Measurements from ENCODE around the gene GLI3.

The GLI3 gene

DNA sequence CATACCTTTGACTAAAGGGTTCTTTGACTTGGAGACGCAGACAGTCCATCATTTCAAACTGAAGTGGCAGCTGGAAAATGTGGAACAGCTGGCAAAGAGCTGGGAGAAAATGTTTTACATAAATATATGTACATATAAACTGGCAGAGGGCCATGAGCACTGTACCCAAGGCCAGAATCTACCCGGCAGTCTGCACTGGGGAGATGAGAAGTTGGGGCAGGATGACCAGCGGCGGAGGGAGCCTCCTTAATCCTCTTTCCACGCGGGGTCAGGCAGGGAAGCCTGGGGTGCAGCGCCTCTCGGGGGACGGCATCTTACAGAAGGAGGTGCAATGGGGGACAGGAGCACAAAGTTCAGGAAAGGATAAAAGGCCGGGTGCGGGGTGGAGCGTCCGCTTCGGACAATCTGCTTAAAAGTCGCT is 1.3 kb downstream of the GLI3 start:
- no peak for DNase-seq

GRCh38 chr7:42234736-42235135 is 2.3 kb downstream of the GLI3 start:
- DNase-seq = no peak

GRCh38 chr7:42233695-42234331 is 3.2 kb downstream of the GLI3 start:
- DNase-seq = no peak

DNA sequence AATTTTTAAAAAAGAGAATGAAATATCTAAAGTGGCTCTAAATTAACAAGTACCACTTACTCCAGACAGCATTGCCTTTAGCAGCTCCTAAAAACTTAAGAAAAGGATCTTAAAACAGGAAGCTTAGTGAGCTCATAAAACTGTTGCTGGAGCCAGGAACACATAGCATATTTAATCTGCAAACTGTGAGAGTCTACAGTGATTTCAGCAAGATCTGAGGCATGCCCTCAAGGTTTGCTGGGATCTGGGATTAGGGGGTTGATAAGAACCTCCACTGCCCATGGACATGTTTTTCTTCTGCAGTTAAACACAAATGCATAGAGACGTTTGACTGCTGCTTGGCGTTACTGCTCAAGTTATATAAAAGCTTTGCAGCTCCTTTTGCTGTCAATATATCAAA is 3.8 kb downstream of the GLI3 start:
- no peak for DNase-seq

DNA sequence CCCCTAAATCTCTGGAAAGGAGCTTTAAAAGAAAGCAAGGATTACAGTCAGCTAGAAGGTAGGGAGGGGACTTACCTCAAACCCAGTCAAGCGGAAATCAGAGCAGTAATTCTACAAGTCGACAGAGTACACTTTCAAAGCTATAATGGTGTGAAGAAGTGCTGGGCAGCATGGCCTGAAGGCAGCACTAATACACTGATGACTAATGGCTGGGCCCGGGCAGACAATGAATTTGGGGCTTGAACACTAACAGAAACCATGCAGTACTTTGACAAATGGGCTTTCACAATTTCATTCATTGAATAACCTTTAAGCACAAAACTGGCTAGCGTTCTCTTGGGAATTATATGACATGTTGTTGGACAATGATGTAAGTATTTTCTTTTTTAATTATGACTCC is 4.7 kb downstream of the GLI3 start:
- no peak for DNase-seq

DNA sequence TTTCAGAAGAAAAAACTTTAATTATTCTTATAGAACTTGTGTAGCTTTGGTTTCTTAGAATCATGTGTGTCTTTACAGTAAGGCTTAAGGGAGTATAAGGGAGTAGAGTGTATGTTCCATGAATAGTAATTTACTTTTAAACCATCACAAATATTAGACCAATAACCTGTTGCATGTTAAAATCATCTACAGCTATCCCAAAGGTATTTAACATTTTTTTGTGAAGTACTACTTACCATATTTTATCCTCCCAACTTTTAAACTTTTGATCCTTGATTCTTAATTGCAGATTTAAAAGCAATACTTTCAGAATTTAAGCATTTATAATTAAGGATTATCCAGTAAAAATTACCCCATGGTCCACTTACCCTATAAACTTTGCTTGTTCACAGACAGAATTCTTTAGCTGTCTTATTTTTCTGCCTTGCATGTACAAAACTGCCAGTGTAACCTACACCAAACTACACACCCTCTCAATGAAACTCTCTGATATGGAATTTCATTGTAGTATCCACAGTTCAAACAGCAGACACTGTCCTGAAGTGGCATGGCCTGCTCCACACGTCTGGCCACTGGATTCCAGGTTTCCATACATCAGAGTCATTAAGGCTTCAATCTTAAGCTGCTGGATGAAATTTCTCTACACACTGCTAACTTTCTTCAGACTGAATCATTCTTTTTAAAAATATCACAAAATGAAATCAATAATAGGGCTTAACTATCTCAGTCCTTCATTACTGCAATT is 5.8 kb downstream of the GLI3 start:
- no peak for DNase-seq

GRCh38 chr7:42227936-42228591 is 8.9 kb downstream of the GLI3 start:
- no peak for DNase-seq

DNA sequence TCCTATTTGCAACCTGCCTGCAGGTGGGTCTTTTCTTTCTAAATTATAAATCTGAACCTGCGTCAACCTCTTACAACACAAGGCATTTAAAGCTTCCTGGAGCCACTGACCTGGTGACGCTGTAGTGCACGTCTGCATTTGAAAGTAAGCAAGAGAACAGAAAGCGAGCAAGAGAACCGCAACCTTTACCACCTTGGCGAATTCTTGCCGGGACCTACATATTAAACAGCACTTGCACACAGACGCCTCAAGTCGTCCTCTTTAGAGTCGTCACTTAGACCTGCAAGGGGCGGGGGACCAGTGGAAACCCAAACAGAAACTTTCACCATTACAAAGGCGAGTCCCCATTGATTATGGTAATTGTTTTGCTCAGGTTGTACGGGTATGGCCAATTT is 9.5 kb downstream of the GLI3 start:
- no peak for DNase-seq

GRCh38 chr7:42227021-42227420 is 10.0 kb downstream of the GLI3 start:
- no peak for DNase-seq

DNA sequence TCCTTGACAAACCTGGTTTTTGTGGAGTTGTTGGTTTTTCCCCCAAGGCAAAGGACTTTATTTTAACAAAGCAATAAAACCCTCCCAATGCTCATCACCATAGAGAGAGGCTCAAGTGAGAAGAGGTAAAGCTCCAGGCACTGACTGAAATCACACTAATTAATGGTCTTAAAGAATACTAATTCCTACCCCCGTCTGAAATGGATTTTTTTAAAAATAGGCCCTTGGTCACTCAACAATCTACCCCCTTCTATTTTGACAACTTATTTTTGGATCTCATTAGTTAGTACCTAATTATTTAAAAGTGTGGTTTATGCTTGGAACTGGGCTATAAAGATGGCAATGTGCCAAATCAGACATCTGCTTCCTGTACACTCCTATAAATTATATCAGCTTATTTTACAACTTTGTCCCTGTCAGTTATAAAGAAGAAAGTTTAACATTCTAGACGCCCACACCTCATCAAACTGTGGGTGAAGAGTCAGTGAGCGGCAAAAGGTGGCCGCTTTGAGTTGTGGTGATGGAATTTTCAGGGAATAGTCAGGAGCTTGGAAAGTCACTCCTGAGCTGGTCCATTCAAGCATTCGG is 10.6 kb downstream of the GLI3 start:
- no peak for DNase-seq

DNA sequence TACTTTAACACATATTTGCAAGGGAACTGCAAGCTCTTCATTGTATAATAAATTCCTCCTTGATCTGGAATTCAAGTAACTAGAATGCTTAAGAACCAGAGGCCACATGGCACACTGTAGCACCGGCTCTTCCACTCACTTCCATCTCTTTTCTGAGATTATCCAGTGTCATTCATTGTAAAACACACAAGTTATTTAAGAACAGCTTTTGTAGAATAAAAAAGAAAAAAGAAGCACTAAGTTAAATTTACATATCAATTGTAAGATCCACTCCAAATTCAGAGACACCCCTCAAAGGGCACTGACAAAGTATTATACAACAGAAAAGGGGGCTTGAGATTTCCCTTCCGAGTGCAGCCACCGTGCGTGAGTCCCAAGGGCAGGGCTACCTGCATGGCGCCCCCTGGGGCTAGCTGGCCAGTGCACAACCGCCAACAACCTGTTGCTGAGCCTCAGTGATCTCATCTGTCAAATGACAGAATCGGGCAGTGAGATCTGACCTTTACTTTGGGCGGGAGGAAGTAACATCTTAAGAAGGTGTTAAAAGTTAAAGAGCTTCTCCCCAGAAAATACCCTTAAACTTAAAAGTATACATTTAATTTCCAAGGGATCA is 12.5 kb downstream of the GLI3 start:
- DNase-seq = no peak

DNA sequence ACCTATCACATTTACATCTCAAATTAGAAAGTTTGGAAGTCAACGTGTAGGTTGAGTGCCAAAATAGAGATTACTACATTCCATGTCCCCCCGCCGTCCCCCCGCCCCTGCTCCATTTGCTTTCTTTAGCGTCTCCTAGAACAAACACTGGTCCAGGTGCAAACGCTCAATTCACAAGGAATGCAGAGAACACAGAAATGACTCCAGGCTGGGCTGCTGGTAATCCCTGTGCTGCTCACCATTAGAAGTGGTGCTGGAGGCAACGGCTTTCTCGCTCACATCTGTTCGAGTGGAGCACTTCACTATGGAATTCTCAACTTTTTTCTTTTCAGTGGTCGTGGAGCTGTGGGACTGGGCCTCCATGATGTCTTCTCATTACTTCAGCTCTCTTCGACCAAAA is 14.1 kb downstream of the GLI3 start:
- no peak for DNase-seq

GRCh38 chr7:42222125-42222524 is 14.9 kb downstream of the GLI3 start:
- no peak for DNase-seq

DNA sequence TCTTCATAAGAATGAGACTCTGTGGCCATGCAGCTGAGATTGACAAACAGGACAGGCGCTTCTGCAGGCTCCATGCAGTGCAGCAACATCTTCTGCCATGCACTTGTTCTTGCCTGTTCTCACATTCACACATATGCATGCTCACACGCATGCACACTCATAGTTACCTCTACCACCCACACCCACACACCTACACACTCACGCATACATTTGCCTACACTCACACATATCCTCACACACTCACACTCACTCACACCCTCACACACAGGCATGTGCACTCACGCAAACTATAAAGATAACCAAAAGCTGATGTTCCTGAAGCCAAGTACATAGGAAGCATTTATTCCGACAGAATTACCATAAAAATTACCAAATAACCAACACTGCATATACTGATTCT is 15.7 kb downstream of the GLI3 start:
- DNase-seq = no peak

DNA sequence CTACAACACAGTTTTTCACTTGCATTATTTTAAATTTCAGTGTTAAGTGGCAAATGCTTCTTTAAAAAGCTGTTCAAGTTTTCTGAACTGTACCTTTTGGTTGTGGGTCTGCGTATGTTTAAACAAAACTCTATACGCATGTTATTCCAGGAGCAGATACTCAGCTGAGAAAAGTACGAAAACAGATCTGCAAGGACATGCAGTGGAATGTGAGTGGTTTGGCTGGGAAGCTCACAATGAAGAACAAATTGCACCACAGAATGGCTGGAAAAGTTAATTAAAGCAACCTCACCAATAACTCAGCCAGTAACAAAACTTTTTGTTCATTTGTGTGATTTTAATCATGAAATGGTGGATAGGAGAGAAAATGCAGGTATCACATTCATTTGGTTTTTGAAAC is 17.6 kb downstream of the GLI3 start:
- DNase-seq = no peak

GRCh38 chr7:42218248-42218647 is 18.8 kb downstream of the GLI3 start:
- DNase-seq = no peak

DNA sequence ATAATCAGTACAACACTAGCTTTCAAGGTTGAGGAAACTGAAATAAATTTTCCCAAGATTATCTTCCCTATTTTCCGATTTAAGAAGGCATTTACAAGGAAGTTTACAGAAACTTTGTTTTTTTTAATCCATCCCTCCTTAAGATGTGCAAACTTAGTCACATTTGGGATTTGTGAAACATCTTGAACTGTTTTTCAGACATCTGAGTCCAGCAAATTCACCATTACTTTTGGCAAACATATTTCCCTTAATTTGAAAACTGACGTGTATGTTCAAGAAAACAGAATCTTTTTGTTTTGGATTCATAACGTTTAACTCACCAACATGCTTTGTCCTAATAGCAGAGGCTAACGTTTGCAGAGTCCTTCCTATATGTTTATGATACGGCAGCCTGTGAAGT is 19.5 kb downstream of the GLI3 start:
- DNase-seq = no peak

GRCh38 chr7:42217053-42217452 is 20.0 kb downstream of the GLI3 start:
- no peak for DNase-seq

DNA sequence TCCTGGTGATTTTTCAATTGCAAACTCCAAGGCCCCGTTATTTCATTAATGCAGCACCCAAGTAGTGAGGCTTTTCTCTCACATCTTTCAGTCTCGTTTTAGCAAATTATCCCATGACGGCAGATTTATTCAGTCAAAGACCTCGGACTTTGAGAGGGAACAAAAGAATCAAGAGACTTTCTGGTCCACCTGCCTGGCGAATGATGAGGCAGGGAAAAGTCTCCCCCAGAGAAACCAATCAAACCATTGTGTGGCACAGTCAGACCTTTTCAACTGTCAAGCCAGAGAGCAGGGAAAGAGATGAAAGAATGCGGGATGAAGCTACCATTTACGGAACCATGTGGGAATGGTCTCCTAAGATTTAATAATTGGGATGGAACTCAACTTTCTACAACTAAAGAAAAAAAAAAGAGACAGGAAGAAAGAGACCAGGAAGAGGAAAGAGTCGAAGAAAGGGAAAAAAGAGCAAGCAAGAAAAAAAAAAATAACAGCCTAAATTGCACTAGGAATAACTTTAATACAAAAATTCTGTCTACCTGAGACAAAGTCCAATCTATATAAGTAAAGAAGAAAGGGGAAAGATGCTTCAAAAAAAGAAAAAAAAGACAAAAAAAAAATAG is 22.8 kb downstream of the GLI3 start:
- DNase-seq = no peak

GRCh38 chr7:42213093-42213492 is 23.9 kb downstream of the GLI3 start:
- no peak for DNase-seq

DNA sequence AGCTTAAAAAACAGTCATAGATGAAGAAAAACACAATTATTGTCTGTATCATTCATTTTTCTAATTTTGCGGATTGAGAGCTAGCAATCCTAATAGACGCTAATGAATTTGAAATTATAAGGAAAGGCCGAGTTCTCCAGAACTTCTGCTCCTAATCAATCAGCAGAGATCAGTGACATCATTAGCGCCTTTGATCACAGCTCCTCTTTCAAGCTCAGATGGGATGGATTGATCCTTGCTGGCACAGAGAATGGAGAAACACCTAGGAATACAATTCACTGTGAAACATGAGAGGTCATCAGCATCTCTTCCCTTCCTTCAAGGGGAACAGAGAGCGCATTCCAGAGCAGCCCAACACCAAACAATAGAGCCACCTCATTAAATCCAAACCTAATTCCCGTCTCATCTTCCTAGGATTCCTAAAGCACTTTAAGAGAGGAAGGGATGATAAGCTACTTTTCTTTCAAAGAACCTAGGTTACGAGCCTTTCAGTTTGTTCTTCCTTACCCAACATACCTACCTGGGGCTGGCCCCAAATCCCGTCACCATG is 24.4 kb downstream of the GLI3 start:
- no peak for DNase-seq

GRCh38 chr7:42211938-42212337 is 25.1 kb downstream of the GLI3 start:
- no peak for DNase-seq

- DNase-seq = no peak
Observed at GRCh38 chr7:42210779-42211178, 26.2 kb downstream of the GLI3 start.
